Brain microvascular endothelial cell (primary cell): ENCODE measurements around the gene EPHB4.

ENCODE experiments used
- DNase-seq: peaks from one replicate; pipeline ENCODE4 v3.0.0-alpha.2; 2020
- H3K27ac ChIP-seq: fragments of 250-450 bp; sonication (Bioruptor Pico); 2 replicates; pipeline ENCODE4 v1.5.1; 2020; ENCODE audit warnings: mild to moderate bottlenecking, moderate library complexity
- H3K27me3 ChIP-seq: fragments of 250-450 bp; sonication (Bioruptor Pico); replicated peaks from 2 replicates; pipeline ENCODE4 v1.5.1; 2020; ENCODE audit warnings: mild to moderate bottlenecking
- H3K36me3 ChIP-seq: fragments of 250-450 bp; sonication (Bioruptor Pico); replicated peaks from 2 replicates; pipeline ENCODE4 v1.5.1; 2020; ENCODE audit warnings: mild to moderate bottlenecking
- H3K4me3 ChIP-seq: 2 replicates; pipeline ENCODE4 v1.5.1; 2011; ENCODE audit warnings: low read depth, mild to moderate bottlenecking, control low read depth, low read length, moderate library complexity
- CTCF ChIP-seq: IDR thresholded peaks from 2 replicates; pipeline ENCODE4 v1.5.1; 2011; ENCODE audit warnings: low read depth, mild to moderate bottlenecking, moderate library complexity, low read length, control low read depth, inconsistent platforms; ENCODE audit errors: missing control alignments
- in situ Hi-C: cut with HindIII; loops from 2 replicates; pipeline ENCODE4 v1.10.0; 2017; ENCODE audit warnings: low sequenced_read_pairs, low pct_ligation_motif_present

The EPHB4 gene

GRCh38 chr7:100832281-100832633 is 4.9 kb upstream of the EPHB4 start:
- in situ Hi-C loops: loop anchor here (25.0 kb wide), 1 partner anchor 120 kb away; the partner anchor contains the start of genes EPO and POP7
- Histone ChIP-seq H3K27me3 (no peaks in the 10 kb centered on the region), H3K36me3 (no peaks in the 10 kb centered on the region)

GRCh38 chr7:100830396-100830795 is 3.1 kb upstream of the EPHB4 start:
- in situ Hi-C loops: loop anchor here (25.0 kb wide), 1 partner anchor 118 kb away; the partner anchor contains the start of genes EPO and POP7
- no peak for TF ChIP-seq CTCF
- H3K36me3 ChIP-seq: no peaks in the 10 kb centered on the region
- no peak overlapping the region for H3K27ac ChIP-seq
- no peak overlapping the region for H3K4me3 ChIP-seq
- no peak for DNase-seq
- no peaks in the 10 kb centered on the region for H3K27me3 ChIP-seq

More at GRCh38 chr7:100832281-100832633, 4.9 kb upstream of the EPHB4 start:
- DNase-seq: no peak
- no peak overlapping the region for H3K27ac ChIP-seq
- no peak for TF ChIP-seq CTCF
- no peak overlapping the region for H3K4me3 ChIP-seq

- H3K4me3 ChIP-seq: no peak overlapping the region
- no peak for TF ChIP-seq CTCF
- DNase-seq: no peak
- in situ Hi-C loops: loop anchor here (25.0 kb wide), 1 partner anchor 117 kb away; the partner anchor contains the start of genes EPO and POP7
- H3K27me3 ChIP-seq: no peaks in the 10 kb centered on the region
- H3K27ac ChIP-seq: no peak overlapping the region
- no peaks in the 10 kb centered on the region for H3K36me3 ChIP-seq
Measured at GRCh38 chr7:100829150-100829716, 1.9 kb upstream of the EPHB4 start.

GRCh38 chr7:100826514-100827329 is 601 bp downstream of the EPHB4 start:
- peak overlapping the region; percentile 72 for H3K4me3 ChIP-seq
- peak; percentile 7 for DNase-seq
- no peaks in the 10 kb centered on the region for H3K27me3 ChIP-seq
- peaks cover 21% of the 10 kb centered on the region for H3K36me3 ChIP-seq
- in situ Hi-C loops: loop anchor here (25.0 kb wide), 1 partner anchor 114 kb away; the partner anchor contains the start of genes EPO and POP7
- no peak for TF ChIP-seq CTCF
- H3K27ac ChIP-seq: no peak overlapping the region

- peak; percentile 17 for DNase-seq
- H3K36me3 ChIP-seq: peaks cover 26% of the 10 kb centered on the region
- H3K4me3 ChIP-seq: peak overlapping the region; percentile 72
- in situ Hi-C loops: loop anchor here (25.0 kb wide), 1 partner anchor 114 kb away; the partner anchor contains the start of genes EPO and POP7
- no peak overlapping the region for H3K27ac ChIP-seq
- H3K27me3 ChIP-seq: no peaks in the 10 kb centered on the region
- peak; percentile 62 for TF ChIP-seq CTCF
Measured at GRCh38 chr7:100825751-100826513, 1.4 kb downstream of the EPHB4 start.
